Esophagus squamous epithelium (tissue), 4 donors: ENCODE results near the gene AKIP1.
"Not testable (repeated sequence)": the region's sequence is repeated elsewhere in the genome, so short reads cannot be mapped to it uniquely, and the experiment has no call there.

Experiments
- POLR2A ChIP-seq, 4 donors: fragments of 450-650 bp; IDR thresholded peaks; one replicate each; pipeline ENCODE4 v1.6.1; 2017; ENCODE audit warnings: antibody characterized with exemption in 4 of 4, mild to moderate bottlenecking in 4 of 4, moderate library complexity in 3 of 4
- TF ChIP-seq, protein P1 (sequence below), 6 experiments: fragments of 450-650 bp in 4 of 6; fragments of 200-600 bp in 2 of 6; sonication (generic) in 2 of 6; IDR thresholded peaks; one replicate each; pipeline ENCODE4 v1.5.1; 2016 to 2019; ENCODE audit warnings: antibody characterized with exemption in 6 of 6, mild to moderate bottlenecking in 4 of 6, moderate library complexity in 4 of 6

DNA sequence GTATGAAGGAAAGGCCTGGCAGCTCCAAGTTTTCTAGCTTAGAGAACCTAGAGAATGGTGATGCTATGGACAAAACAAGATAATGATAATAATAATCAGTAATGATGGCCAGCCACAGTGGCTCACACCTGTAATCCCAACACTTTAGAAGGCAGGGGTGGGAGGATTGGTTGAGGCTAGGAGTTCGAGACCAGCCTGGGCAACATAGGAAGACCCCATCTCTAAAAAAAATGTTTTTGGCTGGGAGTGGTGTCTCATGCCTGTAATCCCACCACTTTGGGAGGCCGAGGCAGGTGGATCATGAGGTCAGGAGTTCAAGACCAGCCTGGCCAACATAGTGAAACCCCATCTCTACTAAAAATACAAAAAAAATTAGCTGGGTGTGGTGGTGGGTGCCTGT lies 24.8 kb downstream of the AKIP1 start:
- TF ChIP-seq, protein P1, sequence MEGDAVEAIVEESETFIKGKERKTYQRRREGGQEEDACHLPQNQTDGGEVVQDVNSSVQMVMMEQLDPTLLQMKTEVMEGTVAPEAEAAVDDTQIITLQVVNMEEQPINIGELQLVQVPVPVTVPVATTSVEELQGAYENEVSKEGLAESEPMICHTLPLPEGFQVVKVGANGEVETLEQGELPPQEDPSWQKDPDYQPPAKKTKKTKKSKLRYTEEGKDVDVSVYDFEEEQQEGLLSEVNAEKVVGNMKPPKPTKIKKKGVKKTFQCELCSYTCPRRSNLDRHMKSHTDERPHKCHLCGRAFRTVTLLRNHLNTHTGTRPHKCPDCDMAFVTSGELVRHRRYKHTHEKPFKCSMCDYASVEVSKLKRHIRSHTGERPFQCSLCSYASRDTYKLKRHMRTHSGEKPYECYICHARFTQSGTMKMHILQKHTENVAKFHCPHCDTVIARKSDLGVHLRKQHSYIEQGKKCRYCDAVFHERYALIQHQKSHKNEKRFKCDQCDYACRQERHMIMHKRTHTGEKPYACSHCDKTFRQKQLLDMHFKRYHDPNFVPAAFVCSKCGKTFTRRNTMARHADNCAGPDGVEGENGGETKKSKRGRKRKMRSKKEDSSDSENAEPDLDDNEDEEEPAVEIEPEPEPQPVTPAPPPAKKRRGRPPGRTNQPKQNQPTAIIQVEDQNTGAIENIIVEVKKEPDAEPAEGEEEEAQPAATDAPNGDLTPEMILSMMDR (IDR thresholded peaks at IDR 0.05): not testable (repeated sequence)
- TF ChIP-seq POLR2A (IDR thresholded peaks at IDR 0.05): not testable (repeated sequence)
